Limb (tissue), 2 donors: Measurements from ENCODE around the gene ZSWIM1.
A peak's percentile ranks its signal among the peaks of the same experiment; 100 is the strongest.
"Not testable (repeated sequence)": the region's sequence is repeated elsewhere in the genome, so short reads cannot be mapped to it uniquely, and the experiment has no call there.

Experiments used
- DNase-seq, 2 donors: peaks; one replicate each; pipeline ENCODE4 v3.0.0-alpha.2; 2016; ENCODE audit errors: extremely low spot score in 2 of 2

ZSWIM1 gene

GRCh38 chr20:45888681-45889080 is 7.7 kb downstream of the ZSWIM1 start:
- no peak for DNase-seq

- DNase-seq: peak; percentile 77 to 86
Measured at GRCh38 chr20:45890077-45890984, 9.3 kb downstream of the ZSWIM1 start.

- DNase-seq: peak; percentile 84 to 93
Measured at GRCh38 chr20:45890985-45891983, 10.3 kb downstream of the ZSWIM1 start, which contains the start of the genes CTSA and NEURL2. TSS of gene CTSA (plus strand) at chr20:45891335. CDS start at chr20:45891569, 234 bp downstream. TSS of gene NEURL2 (minus strand) at chr20:45891208. CDS start at chr20:45890991, 217 bp downstream.

DNA sequence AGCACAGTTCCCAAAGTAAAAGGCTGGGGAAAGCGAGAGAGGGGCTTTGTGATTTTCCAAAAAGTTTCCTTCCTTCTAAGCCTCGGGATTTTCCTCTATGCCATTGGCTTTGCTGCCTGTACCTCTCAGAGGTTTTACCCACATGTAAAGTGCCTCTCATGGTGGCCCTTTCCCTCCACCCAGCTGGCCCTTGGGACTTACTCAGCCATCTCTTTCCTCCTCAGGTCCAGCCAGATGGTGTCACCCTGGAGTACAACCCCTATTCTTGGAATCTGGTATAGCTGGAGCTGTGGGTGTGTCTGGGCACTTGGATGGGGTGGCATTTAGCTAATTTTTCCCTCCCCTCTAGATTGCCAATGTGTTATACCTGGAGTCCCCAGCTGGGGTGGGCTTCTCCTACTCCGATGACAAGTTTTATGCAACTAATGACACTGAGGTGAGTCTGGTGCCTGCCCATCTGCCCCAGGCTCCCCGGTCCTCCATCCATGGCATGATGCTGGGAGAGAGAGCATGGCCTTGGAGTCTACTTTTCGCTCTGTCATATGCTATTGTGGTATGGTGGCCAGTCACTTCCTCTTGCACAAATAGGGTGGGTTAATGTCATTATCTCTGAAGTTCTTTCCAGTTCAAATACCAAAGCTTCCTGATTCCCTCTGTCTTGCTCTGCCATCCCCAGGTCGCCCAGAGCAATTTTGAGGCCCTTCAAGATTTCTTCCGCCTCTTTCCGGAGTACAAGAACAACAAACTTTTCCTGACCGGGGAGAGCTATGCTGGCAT is 11.2 kb downstream of the ZSWIM1 start:
- DNase-seq: no peak

DNA sequence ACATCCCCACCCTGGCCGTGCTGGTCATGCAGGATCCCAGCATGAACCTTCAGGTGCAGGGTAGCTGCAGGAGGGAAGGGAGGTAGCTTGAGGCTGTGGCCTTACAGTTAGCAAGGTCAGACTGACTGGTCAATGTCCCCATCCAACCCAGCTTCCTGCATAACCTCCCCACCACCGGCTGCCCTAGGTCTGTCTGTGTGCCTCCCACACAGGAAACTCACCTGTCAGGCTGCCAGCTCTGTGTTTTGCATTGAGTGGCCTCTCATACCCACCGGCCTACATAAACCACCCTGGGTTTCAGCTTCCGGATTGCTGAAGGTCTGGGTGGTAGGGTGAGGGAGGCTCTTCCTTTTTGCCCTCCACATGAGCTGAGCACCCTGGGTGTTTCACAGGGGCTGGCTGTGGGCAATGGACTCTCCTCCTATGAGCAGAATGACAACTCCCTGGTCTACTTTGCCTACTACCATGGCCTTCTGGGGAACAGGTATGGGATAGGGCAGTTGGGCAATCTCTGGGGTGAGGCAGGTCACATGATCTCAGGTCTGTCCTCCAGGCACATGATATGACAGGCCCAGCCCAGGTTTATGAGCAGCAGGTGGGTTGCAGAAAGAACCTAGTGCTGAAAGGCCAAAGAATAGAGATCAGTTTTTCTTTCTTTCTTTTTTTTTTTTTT is 11.9 kb downstream of the ZSWIM1 start:
- DNase-seq: no peak

DNA sequence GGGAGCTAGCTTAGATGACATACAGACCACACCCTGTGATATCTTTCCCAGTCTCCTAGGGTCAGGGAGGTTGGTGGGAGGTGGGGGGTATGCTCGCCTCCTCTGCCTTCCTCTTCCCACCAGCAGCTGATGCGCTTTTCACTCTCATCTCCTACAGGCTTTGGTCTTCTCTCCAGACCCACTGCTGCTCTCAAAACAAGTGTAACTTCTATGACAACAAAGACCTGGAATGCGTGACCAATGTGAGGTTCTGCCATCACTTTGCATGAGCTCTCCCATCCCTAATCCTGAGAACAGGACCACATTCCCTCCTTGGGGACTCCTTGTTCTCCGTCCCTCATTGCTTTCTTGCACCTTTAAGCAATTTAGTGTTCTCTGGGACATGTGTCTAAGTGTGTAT is 12.8 kb downstream of the ZSWIM1 start:
- DNase-seq: no peak

DNA sequence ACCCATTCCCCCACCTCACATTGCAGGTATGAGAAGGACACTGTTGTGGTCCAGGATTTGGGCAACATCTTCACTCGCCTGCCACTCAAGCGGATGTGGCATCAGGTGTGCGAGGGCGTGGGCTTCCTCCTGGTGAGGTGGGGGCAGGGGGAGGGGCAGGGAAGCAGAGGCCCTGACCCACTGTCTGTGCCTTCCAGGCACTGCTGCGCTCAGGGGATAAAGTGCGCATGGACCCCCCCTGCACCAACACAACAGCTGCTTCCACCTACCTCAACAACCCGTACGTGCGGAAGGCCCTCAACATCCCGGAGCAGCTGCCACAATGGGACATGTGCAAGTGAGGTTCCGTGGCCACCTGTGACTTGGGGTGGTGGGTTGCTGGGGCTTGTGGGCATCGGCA is 13.8 kb downstream of the ZSWIM1 start:
- DNase-seq: no peak

DNA sequence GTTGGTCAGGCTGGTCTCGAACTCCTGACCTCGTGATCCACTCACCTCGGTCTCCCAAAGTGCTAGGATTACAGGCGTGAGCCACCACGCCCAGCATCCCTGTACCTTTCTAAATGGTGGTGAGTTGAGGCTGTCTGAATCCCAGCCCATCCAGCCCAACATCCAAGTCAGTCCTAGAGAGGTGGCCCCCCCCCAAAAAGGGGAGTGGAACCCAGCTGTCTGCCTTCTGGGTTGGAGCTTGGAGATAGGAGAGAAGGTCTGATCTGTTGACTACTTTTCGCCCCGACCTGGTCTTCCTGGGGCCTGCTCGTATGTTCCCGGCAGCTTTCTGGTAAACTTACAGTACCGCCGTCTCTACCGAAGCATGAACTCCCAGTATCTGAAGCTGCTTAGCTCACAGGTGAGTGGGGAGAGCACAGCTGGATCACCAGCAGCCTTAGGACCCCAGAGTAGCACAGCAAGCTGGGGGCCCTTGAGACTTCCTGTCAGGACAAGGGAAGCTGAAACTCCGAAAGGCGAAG is 15.7 kb downstream of the ZSWIM1 start:
- DNase-seq: no peak

DNA sequence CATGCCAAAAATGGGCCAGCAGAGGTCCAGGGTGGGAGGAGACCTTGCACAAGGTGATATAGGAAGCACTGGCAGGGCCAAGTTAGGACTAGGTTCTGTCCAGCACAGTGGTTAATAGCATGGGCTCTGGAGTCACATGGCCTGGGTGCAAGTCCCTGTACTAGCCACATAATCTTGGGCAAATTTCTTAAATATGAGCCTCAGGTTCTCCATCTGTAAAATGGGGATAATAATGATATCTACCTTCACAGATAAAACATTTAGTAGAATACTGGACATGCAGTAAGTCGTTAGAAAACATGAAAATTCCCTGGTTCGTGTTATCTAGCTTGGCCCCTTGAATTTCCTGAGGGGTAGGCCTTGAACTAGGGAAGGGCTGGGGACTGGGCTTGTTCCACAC is 16.3 kb downstream of the ZSWIM1 start:
- DNase-seq: no peak

DNA sequence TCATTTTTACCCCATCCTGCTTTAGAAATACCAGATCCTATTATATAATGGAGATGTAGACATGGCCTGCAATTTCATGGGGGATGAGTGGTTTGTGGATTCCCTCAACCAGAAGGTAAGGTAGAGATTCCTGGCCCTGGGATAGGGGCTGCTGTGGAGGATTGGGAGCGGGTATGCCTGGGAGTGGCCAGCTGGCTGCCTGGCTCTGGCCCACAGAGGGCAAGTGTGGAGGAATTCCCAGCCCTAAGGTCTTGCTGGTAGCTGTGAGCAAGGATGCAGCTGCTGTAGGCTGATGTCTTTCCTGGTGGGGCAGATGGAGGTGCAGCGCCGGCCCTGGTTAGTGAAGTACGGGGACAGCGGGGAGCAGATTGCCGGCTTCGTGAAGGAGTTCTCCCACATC is 16.7 kb downstream of the ZSWIM1 start:
- DNase-seq: no peak

DNA sequence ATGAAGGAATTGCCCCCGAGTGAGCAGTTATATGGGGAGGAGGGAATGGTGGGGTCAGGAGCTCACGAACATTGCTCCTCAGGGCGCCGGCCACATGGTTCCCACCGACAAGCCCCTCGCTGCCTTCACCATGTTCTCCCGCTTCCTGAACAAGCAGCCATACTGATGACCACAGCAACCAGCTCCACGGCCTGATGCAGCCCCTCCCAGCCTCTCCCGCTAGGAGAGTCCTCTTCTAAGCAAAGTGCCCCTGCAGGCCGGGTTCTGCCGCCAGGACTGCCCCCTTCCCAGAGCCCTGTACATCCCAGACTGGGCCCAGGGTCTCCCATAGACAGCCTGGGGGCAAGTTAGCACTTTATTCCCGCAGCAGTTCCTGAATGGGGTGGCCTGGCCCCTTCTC is 17.3 kb downstream of the ZSWIM1 start:
- no peak for DNase-seq

- no peak for DNase-seq
Measured at GRCh38 chr20:45899046-45899835, 18.2 kb downstream of the ZSWIM1 start.

GRCh38 chr20:45901332-45901731 is 20.3 kb downstream of the ZSWIM1 start:
- DNase-seq: not testable (repeated sequence)

GRCh38 chr20:45902199-45902701 is 21.2 kb downstream of the ZSWIM1 start:
- DNase-seq: no peak

- DNase-seq: no peak
Measured at GRCh38 chr20:45904583-45905504, 23.8 kb downstream of the ZSWIM1 start.

DNA sequence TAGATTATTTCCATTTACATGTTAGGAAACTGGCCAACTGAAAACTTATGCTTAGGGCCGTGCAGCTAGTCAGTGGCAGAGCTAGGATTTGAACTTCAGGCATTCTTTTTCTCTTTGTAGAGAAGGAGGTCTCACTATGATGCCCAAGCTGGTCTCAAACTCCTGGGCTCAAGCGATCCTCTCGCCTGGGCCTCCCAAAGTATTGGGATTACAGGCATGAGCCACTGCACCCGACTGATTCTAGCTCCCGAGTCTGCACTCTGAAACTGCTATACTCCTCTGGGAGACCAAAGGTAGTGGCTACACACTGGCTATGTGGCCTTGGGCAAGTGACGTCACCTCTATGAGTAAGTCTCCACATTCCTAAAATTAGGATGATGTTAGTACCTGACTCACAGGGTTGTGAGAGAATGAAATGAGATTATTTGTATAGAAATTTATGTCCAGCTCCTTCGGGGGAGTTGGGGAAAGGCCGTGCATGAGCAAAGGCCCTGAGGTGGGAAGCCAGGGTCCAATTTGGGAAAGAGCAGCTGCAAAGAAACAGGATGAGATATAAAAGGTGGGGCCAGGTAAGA is 24.6 kb downstream of the ZSWIM1 start:
- no peak for DNase-seq

GRCh38 chr20:45907219-45907948 is 26.4 kb downstream of the ZSWIM1 start:
- DNase-seq: no peak
